HEK293 (cell line): ENCODE data around the gene CNTLN.

ENCODE experiments used
- CTCF ChIP-seq: fragments of 450-650 bp; formaldehyde crosslinking; IDR thresholded peaks from 2 replicates; pipeline ENCODE4 v1.5.1; 2016; ENCODE audit warnings: missing biosample characterization, missing genetic modification characterization
- SCRT2 ChIP-seq: fragments of 450-650 bp; formaldehyde crosslinking; IDR thresholded peaks from 2 replicates; pipeline ENCODE4 v1.5.1; 2016; ENCODE audit warnings: missing biosample characterization, missing genetic modification characterization
- TCF7L2 ChIP-seq: IDR thresholded peaks from 2 replicates; pipeline ENCODE4 v1.6.1; 2011; ENCODE audit warnings: low read depth, mild to moderate bottlenecking, inconsistent platforms, low read length, moderate library complexity, borderline replicate concordance
- ZBTB20 ChIP-seq: fragments of 450-650 bp; formaldehyde crosslinking; IDR thresholded peaks from 2 replicates; pipeline ENCODE4 v1.5.1; 2016; ENCODE audit warnings: missing biosample characterization, missing genetic modification characterization
- ZNF24 ChIP-seq: fragments of 450-650 bp; formaldehyde crosslinking; IDR thresholded peaks from 2 replicates; pipeline ENCODE4 v1.5.1; 2016; ENCODE audit warnings: missing biosample characterization, missing genetic modification characterization
- ZNF302 ChIP-seq: fragments of 450-650 bp; formaldehyde crosslinking; IDR thresholded peaks from 2 replicates; pipeline ENCODE4 v1.5.1; 2016; ENCODE audit warnings: missing biosample characterization, missing genetic modification characterization, low read depth
- ZNF324 ChIP-seq: fragments of 450-650 bp; formaldehyde crosslinking; IDR thresholded peaks from 2 replicates; pipeline ENCODE4 v1.5.1; 2016; ENCODE audit warnings: missing biosample characterization, missing genetic modification characterization
- ZNF391 ChIP-seq: fragments of 450-650 bp; formaldehyde crosslinking; IDR thresholded peaks from 2 replicates; pipeline ENCODE4 v1.5.1; 2016; ENCODE audit warnings: low read depth, missing biosample characterization, missing genetic modification characterization, borderline replicate concordance
- ZNF513 ChIP-seq: fragments of 450-650 bp; IDR thresholded peaks from 2 replicates; pipeline ENCODE4 v1.5.1; 2018; ENCODE audit warnings: missing biosample characterization, missing genetic modification characterization
- ZNF518A ChIP-seq: fragments of 450-650 bp; formaldehyde crosslinking; conservative IDR thresholded peaks from 2 replicates; pipeline ENCODE4 v1.5.1; 2016; ENCODE audit warnings: low read depth, missing biosample characterization, missing genetic modification characterization

- no peak for TF ChIP-seq SCRT2 (tag by site-specific recombination)
- no peak for TF ChIP-seq ZNF302
- TF ChIP-seq ZNF24 (tag by site-specific recombination), result no peak
- TF ChIP-seq CTCF (tag by site-specific recombination), result no peak
- no peak for TF ChIP-seq ZNF518A
- TF ChIP-seq ZNF391 (tag by site-specific recombination), result no peak
- no peak for TF ChIP-seq TCF7L2
- no peak for TF ChIP-seq ZNF513 (tag by site-specific recombination)
- TF ChIP-seq ZBTB20, result no peak
- TF ChIP-seq ZNF324 (tag by site-specific recombination), result no peak
These were observed 263.5 kb downstream of the CNTLN start for GRCh38 chr9:17398350-17398749.
